CD4-positive, alpha-beta T cell treated with Interleukin-4 for 4 hours (primary cell): ENCODE data around the gene CGNL1.

Experiments used
- DNase-seq: peaks from one replicate; pipeline ENCODE4 v3.0.0-alpha.2; 2020

CGNL1 gene

DNA sequence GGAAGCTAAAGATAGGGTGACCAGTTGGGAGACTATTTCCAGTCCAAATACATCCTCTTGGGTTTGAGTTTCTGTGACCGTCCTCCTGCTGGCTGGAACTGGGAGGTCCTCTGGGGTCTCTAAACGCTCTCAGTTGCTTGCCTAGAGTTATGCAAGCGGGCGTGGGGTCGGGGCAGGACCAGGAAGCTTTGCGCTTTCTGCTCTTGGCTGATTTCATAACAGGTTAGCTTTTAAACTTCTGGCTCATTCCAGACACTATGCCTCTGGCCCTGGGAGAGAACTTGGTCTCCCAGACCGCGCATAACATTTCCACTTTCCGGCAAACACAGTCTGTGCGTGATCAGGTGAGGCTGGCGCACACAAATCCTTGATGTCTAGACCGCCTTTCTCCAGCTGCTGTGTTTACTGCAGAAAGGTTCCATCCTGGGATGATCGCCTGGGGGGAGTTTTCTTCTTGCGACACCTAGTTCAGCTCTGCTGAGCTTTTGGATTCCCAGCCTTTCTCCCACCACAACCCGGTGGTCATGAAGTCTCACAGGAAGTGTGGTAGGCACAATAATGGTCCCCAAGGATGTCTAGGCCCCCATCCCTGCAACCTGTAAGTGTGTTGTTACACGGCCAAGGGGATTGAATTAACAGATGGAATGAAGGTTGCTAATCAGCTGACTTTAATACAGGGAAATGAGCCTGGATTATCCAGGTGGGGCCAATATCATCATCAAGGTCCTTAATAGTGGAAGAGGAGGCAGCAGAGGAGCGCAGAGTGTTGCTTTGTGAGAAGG lies 23.6 kb upstream of the CGNL1 start:
- no peak for DNase-seq

DNA sequence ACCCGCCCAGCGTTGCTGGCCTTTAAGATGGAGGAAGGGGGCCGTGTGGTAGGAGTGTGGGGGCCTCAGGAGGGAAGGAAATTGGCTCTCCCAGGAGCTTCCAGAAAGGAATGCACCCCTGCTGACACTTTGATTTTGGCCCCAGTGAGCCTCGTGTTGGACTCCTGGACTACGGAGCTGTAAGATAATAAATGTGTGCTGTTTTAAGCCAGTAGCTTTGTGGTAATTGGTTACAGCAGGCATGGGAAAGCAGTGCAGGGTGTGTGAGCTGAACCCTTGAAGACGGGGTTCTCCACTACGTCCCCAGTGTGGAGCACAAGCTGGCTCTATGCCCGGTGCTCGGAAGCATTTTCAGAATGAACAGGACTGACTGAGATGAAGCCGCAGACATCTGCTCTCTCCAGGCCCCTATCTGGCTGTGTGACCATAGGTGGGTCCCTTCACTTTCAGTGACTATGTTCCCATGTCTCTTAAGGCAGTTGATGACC lies 22.9 kb upstream of the CGNL1 start:
- no peak for DNase-seq

DNA sequence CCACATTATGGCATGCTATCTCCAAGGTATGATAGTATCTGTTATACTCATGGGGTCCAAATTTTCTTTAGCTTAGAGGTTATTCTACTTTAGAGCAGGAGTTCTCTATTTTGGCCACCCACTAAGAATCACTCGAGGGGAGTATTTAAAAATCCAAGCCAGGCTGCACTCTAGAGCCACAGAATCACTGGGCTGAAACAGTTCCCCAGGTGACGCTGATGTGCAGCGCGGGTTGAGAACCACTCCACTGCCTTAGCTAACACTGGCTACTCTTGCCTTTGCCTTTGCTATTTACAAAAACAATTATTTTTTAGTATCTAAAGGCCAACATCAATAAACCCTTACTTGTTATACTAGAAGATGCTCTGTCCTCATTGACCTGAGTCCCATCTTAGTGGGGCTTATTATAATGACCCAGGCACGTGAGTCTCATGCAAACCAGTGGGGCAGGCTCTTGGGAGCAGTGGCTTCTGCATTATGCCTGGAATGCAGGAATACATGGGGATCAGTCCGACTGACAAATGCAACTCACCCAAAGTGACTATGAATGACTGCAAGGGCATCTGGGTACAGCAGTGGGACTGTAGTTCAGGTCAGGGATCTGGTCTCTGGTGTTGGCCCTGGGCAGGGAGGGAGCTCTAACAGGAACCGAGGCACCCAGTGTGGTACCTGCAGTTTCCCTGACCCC lies 21.7 kb upstream of the CGNL1 start:
- DNase-seq, result no peak

DNA sequence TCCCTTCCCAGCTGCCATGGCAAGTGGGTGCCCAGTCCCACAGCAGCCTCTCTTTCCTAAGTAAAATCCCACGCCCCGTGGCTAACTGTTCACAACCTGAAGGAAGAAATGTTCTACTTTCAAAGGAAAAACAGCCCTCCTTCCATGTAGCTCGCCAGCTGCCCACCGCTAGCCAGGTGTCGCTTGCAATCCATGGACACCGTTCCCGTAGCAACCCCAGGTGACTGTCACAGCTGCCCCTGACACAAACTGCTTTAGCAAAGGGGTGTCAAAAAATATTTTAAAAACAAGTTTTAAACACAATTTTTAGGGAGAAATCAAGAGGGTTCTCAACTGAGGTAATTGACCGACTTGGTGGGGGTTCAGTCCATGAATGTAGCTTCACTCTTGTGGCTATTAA lies 21.0 kb upstream of the CGNL1 start:
- DNase-seq, result no peak

DNA sequence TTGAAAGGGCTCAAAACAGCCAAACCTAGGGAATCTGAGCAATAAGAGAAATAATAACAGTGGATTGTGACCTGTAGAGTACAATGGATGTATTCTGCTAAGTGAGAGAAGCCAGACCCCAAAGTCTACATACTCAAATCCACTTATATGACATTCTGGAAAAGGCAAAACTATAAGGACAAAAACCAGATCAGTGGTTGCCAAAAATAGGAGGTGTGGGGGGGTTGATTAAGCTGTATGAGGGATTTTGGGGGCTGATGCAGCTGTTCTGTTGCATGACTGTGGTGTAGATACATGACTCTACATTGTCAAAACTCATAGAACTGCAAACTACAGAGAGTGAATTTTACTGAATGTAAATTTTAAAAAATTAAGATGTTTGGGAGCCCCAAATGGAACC lies 20.1 kb upstream of the CGNL1 start:
- no peak for DNase-seq

DNA sequence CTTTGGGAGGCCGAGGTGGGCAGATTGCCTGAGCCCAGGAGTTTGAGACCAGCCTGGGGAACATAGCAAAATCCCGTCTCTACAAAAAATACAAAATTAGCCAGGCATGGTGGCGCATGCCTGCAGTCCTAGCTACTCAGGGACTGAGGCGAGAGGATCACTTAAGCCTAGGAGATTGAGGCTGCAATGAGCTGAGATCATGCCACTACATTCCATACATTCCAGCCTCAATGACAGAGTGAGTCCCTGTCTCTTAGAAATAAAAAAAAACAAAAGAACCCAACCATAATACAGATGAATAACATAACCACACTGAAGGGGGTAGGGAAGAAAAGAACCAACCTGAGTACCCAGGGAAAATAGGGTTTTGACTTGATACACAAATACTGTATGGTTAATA lies 19.7 kb upstream of the CGNL1 start:
- no peak for DNase-seq

DNA sequence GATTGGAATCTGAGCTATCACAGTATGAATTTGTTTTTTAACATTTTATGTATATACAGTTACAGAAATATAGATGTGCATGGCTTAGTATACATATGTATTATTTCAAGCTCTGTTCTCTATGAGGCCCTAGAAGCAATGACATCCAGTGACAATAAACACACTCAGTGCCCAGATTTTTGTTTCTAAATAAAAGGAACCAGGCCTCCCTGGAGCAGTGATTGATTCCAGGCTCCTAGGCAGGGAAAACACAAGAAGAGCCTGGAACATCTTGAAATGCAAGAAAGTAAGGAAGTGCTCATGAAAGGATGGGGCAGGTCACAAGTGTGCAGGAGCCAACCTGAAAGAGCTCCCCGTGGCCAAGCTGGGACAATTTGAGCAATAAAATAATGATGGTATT lies 18.5 kb upstream of the CGNL1 start:
- DNase-seq, result no peak

DNA sequence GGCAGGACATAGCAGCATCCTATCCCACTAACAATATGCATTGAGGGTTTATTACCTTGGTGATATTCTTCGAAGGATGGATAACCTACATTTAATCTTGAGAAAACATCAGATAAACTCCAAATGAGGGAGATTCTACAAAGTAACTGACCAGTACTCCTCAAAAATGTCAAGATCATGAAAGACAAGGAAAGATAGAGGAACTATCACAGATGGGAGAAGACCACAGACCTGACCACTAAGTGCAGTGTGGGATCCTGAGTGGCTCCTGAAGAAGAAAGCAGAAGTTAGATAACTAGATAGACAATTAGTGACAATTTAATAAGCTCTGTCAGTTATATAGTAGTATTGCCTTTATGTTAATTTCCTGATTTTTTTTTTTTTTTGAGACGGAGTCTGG lies 17.7 kb upstream of the CGNL1 start:
- DNase-seq, result no peak

DNA sequence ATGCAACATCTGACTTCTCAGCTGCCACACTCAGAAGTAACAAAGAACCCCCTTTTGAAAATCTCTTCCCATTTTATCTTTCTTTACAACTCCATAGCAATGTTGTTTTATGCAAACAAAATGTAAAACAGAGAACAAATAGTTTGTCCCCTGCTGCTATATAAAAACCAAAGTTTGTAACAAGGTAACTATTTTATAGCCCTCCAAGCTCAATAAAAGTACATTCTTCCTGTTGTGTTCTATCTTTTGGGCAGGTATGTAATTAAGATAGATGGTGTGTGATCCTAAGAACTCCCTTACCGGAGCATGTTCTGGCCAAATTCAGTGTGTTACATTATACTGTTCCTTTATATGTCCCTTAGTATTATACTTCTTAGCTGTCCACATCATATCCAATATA lies 12.6 kb upstream of the CGNL1 start:
- DNase-seq, result no peak

DNA sequence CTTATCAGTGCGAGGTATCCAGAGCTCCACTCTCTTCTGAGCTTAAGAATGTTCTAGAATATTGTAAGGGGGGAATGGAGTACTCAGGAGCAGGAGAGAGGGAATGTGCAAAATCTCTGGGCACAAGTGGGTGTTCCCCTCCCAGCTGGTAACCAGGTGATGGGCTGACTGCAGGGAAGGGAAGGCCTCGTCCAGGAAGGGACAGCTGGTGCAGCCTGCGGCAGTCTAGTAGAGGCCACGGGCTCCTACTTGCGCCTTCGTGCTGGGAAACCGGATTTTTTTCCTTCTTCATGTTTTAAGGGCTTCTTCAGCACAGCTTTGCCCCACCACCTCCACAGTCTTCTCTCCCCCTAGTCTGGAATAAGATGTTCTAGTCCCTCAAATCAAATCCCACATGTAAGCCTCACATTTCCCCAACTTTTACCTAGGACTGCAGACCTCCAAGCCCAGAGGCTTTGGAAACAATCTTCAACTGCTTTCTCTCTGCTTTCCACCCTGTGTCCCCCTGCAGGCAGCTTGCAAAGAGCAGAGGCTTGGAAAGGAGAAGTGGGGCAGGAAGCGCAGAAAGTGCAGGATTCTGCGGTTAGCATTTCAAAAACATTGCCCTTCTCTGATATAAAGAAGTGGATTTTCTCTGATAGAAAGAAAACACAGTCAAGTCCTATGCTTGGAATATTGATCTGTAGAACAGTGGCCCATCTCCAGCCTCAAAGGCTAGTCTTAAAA lies 11.9 kb upstream of the CGNL1 start:
- DNase-seq, result no peak

DNA sequence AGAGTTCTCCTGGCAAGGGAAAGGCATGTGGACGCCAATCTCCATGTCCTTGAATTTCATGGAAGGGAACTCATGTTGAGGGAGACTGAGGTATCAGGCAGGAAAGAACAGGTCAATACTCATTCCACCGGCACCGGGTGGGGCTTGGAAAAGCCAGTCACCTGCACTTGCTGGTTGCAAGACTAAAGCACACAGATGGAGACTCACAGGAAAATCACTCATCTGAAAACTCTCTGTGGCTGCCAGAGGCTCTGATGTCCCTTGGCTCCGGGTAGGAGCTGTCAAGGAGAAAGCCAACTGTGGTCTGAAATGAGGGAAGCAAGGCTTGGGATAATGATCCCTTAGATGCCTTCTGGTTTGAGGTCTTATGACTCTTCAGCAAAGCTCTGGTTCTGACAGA lies 8.7 kb upstream of the CGNL1 start:
- no peak for DNase-seq

DNA sequence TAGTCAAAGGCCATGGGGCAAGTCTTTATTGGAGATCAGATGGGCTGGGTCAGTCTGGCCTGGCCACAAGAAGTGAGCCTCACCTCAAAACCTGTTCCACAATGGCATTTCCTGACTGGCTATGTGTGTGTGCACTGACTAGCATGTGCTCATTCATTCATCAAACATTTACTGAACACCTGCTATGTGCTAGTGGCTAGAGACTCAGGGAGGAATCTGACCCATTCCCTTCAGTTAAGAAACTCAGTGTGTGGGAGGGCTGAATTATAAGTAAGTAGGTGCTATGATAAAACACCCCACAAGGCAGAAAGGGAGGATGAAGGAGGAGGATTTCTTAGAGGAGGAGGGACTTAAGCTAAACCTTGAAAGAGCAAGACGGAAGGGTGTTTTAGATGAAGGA lies 5.4 kb upstream of the CGNL1 start:
- DNase-seq, result no peak

DNA sequence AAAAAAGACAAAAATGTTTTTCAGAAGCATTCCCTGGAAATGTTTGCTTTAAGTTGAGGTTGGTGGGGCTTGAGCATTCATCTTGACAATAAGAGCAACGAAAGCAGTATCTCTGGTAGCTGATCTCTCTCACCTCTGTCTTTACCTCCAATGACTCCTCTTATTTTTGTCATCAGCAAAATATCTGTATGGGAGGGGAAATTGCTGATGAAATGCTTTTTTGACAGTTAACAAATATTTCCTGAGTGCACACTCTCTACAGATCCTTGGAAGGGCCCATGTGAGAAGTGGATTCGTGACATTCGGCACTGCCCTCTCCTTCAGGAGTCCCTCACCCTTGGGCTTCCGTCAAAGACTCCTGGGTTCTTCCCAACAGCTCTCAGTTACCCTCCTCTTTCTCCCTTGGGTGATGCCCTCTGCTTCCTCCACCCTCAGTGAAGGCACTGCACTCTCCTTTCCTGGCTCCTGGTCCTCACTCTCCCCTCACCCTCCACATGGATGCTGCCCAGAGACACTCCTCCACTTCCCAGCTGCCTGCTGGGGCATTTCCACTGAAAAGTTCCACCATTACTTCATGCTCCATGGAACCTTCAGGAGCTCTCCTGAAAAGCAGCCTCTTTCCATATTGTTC lies 2.9 kb upstream of the CGNL1 start:
- no peak for DNase-seq

DNA sequence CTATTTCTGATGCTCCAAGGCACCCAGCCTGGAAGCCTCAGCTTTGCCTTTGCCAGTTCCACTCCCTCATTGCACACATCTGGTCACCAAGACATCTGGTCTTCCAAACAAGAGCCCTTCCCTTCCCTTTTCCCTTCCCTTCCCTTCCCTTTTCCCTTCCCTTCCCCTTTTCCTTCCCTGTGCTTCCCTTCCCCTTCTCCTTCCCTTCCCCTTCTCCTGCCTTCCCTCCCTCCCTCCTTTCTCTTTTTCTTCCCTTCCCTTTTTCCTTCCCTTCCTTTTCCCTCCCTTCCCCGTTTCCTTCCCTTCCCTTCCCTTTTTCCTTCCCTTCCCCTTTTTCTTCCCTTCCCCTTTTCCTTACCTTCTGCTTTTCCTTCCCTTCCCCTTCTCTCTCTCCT lies 2.4 kb upstream of the CGNL1 start:
- no peak for DNase-seq

DNA sequence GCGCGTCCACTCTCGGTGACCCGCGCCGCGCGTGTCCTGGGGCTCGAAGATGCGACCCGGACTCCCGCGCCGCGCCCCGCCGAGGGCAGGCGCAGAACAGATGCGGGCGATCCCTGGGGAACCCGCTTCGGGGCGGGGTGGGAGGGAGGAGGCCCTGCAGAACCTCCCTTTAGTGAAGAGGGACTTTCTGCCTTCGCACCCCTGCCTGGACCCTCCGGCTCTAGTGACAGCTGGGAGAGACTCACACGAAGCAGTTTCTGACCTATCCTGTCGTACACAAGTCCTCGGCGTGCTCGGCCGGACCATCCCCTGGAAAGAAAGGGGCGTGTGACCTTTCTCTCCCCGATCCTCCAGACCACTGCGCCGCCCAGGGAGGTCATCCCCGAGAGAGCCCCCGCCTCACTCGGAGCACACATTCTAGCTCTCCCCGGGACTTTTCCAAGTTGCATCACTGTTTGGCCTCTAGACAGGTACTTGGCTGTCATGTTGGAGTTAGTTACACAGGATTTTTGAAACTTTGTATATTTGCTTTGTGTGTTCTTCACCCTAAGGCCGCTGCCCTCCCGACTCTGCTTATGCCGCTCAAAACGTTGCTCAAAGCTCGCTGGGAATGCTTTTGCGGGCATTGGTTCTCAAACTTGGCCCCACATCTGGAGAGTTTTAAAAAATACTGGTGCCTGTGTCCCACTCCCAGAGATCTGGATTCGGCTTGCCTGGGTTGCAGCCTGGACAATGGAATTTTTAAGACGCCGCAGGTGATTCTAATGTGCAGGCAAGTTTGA lies 582 bp downstream of the CGNL1 start:
- DNase-seq, result no peak

DNA sequence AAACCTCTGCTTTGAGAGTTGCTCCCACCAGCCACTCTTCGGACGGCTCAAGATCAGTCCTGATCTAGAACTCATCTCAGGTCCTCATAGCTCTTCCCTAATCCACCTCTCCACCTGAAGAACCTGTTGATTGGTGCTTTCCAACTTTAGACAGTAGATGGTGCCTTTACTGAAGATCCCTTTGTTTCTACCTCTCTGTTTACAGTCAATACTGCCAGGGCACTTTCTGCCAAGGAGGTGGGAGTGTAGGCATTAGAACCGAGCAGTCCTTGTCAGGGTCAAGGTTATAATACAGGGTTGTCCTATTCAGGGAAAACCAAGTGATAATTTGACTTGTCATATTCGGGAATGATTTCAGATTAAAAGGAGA lies 1.2 kb downstream of the CGNL1 start:
- DNase-seq, result no peak

DNA sequence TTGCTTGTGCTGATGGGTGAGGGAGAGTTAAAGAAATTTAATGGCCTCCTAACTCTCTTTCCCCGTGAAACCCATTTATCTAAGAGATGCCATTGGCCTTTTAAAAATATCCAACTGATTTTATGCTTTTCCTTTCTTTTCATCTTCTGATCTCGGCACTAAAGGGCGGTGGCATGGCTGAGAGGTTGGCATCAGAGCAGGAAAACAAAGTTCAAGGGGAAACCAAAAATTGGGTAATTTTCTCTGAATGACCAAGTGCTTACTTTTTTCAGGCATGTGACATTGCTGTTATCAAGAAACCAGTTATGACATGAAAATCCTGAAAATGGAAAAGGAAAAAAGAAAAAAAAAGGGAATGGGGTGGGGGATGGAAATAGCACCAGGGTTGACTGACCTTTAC lies 3.2 kb downstream of the CGNL1 start:
- no peak for DNase-seq

DNA sequence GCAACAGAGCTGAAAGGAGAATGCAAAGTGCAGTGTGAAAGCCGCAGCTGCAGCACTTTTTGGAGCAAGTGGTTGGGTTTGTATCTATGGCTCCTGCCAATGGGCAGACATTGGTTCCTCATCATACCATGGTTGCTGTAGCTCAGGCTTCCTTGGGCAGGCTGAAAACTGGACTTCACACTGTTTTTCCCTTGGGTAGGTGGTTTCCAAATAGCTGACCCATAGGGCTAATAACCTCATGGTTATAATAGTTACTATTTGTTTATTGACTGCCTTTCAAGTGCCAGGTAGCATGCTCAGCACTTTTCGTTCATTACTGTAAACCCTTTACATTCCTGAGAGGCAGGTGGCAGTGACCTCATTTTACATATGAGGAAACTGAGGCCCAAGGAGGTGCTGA lies 4.5 kb downstream of the CGNL1 start:
- DNase-seq, result no peak

DNA sequence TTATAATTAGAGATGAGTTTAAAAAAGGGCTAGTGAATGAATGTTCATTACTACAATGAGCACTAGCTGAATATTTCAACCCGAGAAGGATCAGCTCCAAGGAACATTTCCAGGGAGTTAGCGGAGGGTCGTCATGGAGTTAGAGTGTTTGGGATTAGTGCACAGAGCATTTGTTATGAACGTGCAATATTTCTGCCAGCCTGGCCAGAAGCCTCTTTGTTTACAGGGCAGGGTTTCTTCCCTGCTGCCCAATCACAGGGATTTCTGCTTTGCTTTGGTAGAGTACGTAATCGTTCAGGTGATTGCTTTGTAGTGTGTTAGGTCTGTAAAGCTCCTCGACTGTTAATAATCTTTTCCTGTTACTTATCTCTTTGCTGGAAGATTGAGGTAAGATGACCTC lies 5.9 kb downstream of the CGNL1 start:
- DNase-seq, result no peak

DNA sequence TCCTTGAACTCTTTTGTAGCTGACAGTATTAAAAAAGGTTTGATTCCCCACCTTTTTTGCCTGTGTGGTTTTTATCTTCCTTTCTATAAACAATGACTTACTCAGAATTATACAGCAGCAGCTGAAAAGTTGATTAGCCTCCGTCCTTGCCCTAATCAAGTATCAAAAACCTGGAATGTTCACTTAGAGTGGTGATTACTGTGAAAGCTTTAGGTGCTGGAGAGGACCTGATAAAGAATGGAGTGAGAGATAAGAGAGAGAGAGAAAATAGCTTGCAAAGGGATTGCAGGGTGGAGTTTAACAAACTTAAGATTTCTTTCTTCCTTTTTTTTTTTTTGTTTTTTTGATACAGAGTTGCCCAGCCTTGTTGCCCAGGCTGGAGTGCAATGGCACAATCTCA lies 6.7 kb downstream of the CGNL1 start:
- DNase-seq, result no peak

DNA sequence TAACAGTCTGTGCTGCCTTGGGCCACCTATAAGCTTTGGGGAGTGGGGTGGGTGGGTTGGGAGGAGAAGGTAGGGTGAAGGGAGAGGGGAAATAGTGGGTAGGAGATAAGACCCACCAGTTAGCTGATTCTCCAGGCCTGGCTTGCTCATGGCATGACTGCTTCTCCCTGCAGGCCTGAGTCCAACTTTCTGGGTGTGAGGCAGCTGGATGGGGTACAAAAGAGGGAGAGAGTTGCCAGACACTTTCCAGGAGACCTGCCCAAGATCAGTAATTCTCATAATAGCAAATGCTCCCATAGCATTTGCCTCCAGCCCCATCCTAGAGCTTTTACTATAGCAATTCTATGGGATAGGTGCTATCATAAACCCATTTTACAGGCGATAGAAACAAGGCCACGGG lies 7.7 kb downstream of the CGNL1 start:
- DNase-seq, result no peak

DNA sequence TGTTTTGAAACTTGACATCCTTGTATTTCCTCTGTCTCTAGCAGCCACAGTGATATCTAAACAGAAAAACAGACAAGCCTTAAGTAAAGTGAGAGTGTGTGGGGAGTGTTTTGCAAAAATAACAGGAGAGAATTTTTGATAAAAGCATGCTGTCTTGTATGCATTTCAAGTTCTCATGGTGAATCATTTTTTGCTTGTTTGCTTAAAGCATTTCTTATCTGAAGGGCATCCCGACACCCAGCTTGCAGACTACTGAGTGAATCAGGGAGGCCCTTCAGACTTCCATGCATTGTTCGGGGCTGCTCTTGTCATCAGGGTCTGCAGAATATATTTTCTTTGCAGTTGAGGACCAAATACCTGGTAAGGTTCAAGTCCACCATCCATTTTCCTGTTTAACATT lies 8.5 kb downstream of the CGNL1 start:
- DNase-seq, result no peak

DNA sequence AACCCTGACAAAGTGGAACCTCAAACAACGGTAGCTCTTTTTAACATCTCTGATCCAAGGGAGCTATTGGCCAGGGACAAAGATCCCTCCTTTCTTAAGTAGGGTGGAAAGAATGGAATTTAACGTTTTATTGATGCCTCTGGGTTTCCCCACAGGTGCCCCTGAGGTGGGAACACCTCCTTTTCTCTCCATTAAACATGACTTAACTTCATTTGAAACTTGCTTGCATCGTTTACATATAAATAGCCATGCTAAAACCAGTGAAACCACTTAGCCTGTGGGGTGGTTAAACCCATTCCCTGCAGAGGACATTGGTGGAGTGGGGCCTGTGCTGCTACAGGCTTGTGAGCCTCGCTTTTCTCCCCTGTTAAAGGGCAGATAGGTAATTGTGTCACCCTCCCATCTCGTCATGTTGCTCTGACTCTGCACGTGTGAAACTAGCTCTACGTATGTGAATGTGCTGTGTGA lies 9.7 kb downstream of the CGNL1 start:
- no peak for DNase-seq
